ENCODE measurements around the gene CREB3L1.
A peak's percentile ranks its signal among the peaks of the same experiment; 100 is the strongest.

CREB3L1 gene

GRCh38 chr11:46367244-46367915 lies 89.9 kb downstream of the CREB3L1 start:
- peak; percentile 28 for DNase-seq (ENCODE audit: low read depth, low spot score)
- H3K4me3 ChIP-seq (ENCODE audit: low read depth, low read length): no peak overlapping the region
- peak; percentile 91 for TF ChIP-seq CTCF (IDR thresholded peaks at IDR 0.05; ENCODE audit: low read depth, low read length)
- in situ Hi-C loops (cut with HindIII; ENCODE audit: low sequenced_read_pairs): no loop called here

GRCh38 chr11:46367916-46368267 lies 90.4 kb downstream of the CREB3L1 start:
- no peak for DNase-seq (ENCODE audit: low read depth, low spot score)
- H3K4me3 ChIP-seq (ENCODE audit: low read depth, low read length): no peak overlapping the region
- in situ Hi-C loops (cut with HindIII; ENCODE audit: low sequenced_read_pairs): no loop called here
- no peak for TF ChIP-seq CTCF (IDR thresholded peaks at IDR 0.05; ENCODE audit: low read depth, low read length)

- in situ Hi-C loops (cut with HindIII; ENCODE audit: low sequenced_read_pairs): no loop called here
- TF ChIP-seq CTCF (IDR thresholded peaks at IDR 0.05; ENCODE audit: low read depth, low read length): peak; percentile 97
- DNase-seq (ENCODE audit: low read depth, low spot score): peak; percentile 72
These were observed 92.1 kb downstream of the CREB3L1 start for GRCh38 chr11:46369458-46370152.

DNA sequence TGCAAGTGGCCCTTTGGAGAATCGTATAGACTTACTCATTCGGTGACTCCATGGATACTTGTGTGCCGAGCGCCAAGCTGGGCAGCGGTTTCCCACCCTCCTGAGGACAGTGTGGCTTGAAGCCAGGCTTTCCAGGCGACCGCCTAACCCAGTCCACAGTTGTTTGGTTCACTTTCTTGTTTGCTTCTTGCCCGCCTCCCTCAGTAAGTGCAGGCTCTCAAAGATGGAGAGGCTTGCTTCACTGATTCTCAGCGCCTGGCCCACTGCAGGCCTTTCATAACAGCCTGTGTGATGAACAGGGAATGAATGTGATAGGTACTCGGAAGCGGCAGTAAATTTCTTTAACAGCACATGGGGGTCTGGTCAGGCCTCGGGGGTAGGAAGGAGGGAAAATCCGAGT lies 92.8 kb downstream of the CREB3L1 start:
- in situ Hi-C loops (cut with HindIII; ENCODE audit: low sequenced_read_pairs): no loop called here

More at GRCh38 chr11:46369458-46370152, 92.1 kb downstream of the CREB3L1 start:
- H3K4me3 ChIP-seq (ENCODE audit: low read depth, low read length): no peak overlapping the region

More for the DNA sequence above, 92.8 kb downstream of the CREB3L1 start:
- DNase-seq (ENCODE audit: low read depth, low spot score): no peak
- TF ChIP-seq CTCF (IDR thresholded peaks at IDR 0.05; ENCODE audit: low read depth, low read length): no peak
- no peak overlapping the region for H3K4me3 ChIP-seq (ENCODE audit: low read depth, low read length)
